ENCODE data around the gene SH2D6. TPM values are rescaled to one million over a fixed set of nuclear protein-coding genes. Genes with fewer than 3 reads are reported as not detected.

Gene SH2D6
- total and polyA plus RNA-seq, 8 donors: 0.42 to 1.3 (median 0.80) TPM

DNA sequence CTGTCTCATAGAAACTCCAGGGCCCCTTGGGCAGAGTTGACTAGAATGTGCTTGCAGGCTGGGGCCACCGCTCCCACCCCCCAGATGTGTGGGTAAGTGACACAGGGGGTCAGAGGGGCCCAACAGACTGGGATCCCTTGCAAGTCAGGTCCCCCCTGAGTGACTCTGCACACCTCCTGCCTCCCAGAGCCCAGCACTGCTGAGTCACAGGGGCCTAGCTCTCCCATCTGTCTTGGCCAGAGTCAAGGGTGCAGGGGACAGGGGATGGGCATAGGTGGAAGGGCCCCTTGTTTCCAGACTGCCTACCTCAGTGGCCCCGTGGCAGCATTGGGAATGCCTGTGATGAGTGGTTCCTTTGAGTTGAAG, 11.4 kb downstream of the SH2D6 start:
- no peak for ATAC-seq
- intact Hi-C loops (cut with DNase I): loop anchor here in 1 of 2 donors (5.0 kb wide), 1 partner anchor 107 kb away; the partner anchor contains the start of gene MAT2A
- TF ChIP-seq, protein P1, sequence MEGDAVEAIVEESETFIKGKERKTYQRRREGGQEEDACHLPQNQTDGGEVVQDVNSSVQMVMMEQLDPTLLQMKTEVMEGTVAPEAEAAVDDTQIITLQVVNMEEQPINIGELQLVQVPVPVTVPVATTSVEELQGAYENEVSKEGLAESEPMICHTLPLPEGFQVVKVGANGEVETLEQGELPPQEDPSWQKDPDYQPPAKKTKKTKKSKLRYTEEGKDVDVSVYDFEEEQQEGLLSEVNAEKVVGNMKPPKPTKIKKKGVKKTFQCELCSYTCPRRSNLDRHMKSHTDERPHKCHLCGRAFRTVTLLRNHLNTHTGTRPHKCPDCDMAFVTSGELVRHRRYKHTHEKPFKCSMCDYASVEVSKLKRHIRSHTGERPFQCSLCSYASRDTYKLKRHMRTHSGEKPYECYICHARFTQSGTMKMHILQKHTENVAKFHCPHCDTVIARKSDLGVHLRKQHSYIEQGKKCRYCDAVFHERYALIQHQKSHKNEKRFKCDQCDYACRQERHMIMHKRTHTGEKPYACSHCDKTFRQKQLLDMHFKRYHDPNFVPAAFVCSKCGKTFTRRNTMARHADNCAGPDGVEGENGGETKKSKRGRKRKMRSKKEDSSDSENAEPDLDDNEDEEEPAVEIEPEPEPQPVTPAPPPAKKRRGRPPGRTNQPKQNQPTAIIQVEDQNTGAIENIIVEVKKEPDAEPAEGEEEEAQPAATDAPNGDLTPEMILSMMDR (IDR thresholded peaks at IDR 0.05): no peak

DNA sequence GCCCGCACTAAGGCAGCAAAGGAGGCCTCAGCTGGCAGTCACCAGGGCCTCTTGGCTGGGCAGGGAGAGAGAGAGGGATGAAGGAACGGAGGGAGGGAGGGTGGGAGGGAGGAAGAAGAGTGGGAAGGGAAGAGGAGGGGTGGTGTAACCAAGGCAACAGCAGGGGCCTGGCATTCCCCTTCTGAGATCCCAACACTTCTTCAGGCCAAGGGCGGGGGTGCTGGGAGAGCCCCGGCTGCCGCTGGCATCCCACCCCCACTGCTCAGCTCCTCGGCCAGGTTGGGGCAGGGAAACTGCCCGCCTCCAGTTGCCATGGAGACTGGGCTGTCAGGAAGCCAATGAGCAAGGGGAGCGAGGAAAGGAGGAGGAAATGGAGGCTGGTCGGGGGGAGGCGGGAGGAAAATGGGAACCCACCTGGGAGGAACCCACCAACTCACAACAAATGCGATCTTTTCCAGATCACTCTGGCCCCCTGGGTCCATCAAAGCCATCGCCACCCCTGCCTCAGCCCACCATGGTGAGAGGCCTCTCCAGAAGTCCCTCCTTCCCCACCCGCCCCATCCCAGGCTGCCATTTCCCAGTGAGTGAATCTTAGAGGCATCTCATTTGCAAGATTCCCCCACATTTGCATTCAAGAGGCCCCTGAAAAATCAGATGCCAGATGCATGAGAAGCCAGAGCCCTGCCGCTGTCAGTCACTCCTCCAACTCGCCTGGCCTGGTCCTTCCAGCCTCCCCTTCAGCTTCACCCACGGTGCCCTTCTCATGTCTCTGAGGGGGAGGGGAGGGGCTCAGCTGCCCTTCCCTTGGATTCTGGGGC, 12.4 kb downstream of the SH2D6 start:
- Histone ChIP-seq H3K4me1 (peaks cover 6 to 50% of the 10 kb centered on the region in 2 donors), H3K9me3 (no peaks in the 10 kb centered on the region), H3K27me3 (no peaks in the 10 kb centered on the region), H3K36me3 (no peaks in the 10 kb centered on the region), H3K4me3 (no peak overlapping the region), H3K27ac (no peak overlapping the region)
- intact Hi-C loops (cut with DNase I): no loop called here
- TF ChIP-seq, protein P1 (IDR thresholded peaks at IDR 0.05): no peak
- no peak for ATAC-seq
- no peak for DNase-seq

More for the DNA sequence above, 11.4 kb downstream of the SH2D6 start:
- no peaks in the 10 kb centered on the region for H3K9me3 ChIP-seq
- no peaks in the 10 kb centered on the region for H3K36me3 ChIP-seq
- H3K27ac ChIP-seq: no peak overlapping the region
- no peaks in the 10 kb centered on the region for H3K27me3 ChIP-seq
- no peak for DNase-seq
- peaks cover 6 to 39% of the 10 kb centered on the region in 2 donors for H3K4me1 ChIP-seq
- H3K4me3 ChIP-seq: no peak overlapping the region

DNA sequence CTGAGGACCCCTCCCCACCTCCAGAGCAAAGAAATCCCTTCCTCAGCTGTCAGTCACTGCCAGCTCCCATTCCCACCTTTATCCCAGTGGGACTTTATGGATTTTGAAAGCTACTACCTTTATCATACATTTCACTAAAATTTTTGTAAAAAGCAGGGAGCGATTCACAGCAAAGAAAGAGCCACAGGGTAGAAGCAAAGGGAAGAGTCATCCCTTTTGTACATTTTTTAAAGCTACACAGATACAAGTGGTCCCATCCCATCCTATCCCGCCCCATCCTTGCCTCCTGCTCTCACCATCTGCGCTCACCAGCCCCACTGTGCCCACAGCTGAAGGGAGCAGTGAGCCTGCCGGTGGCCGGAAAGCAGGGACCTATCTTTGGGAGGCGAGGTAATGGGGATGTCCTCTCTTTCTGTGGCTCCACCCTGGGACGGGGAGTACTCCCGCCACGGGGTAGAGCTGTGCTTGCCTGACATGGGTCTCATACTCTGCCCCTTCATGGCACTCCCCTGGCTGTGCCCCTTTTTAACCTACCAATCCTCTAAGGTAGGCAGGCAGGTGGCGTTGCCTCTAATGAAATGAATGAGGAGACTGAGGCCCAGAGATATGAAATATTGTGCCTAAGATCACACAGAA, 13.2 kb downstream of the SH2D6 start:
- Histone ChIP-seq H3K4me1 (peaks cover 6 to 57% of the 10 kb centered on the region in 2 donors), H3K27ac (no peak overlapping the region), H3K9me3 (no peaks in the 10 kb centered on the region), H3K36me3 (no peaks in the 10 kb centered on the region), H3K27me3 (no peaks in the 10 kb centered on the region), H3K4me3 (no peak overlapping the region)
- TF ChIP-seq, protein P1 (IDR thresholded peaks at IDR 0.05): no peak
- intact Hi-C loops (cut with DNase I): no loop called here
- DNase-seq (no peak), ATAC-seq (no peak)

DNA sequence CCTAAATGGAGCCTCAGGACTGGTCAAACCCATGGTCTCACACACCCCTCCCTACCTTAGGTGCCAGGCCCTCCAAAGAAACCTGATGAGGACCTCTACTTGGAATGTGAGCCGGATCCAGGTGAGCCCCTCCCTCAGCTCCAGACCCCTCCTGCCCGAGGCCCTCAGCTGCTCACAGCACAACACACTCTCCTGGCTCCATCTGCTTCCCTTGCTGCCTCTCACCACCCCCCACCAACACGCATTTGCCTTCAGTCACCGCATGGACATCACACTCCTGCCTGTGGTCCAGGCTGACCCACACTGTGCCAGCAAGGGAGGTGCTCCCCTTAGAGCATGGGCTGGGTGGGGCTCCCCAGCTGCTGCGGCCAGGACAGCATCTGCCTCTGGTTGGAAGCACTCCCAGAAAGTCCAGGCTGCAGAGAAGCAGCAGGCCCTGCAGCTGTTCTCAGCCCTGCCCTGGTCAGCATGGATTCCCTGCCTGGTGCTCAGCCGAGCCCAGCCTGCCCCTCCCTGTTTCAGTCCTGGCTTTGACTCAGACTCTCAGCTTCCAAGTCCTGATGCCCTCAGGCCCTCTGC, 15.1 kb downstream of the SH2D6 start:
- no peaks in the 10 kb centered on the region for H3K9me3 ChIP-seq
- no peaks in the 10 kb centered on the region for H3K27me3 ChIP-seq
- DNase-seq (peak in 3 of 4 donors; percentile 75 to 90 (median 76)), ATAC-seq (peak; percentile 51)
- TF ChIP-seq, protein P1 (IDR thresholded peaks at IDR 0.05): no peak
- no peaks in the 10 kb centered on the region for H3K36me3 ChIP-seq
- peaks cover 17 to 62% of the 10 kb centered on the region in 2 donors for H3K4me1 ChIP-seq
- peak overlapping the region in 1 of 2 donors; percentile 20 for H3K27ac ChIP-seq
- intact Hi-C loops (cut with DNase I): no loop called here
- no peak overlapping the region for H3K4me3 ChIP-seq

DNA sequence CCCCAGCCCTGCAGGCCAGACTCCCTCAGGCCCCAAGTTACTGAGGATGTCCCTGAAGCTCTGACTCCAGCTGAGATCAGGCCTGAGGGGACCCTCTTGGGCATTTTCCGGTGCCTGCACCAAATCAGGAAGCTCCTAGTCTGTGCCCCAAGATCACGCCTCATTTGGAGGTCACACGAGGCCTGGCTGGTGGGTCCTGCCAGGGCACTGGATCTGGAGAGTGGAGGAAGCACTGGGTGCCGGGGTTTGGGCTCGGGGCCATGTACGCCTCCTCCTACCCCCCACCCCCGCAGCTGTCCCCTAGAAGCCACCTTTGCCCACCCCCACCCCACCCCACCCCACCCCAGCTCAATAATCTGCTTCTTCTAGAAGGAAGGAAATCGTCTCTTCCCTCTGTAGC, 16.2 kb downstream of the SH2D6 start:
- DNase-seq: no peak
- TF ChIP-seq, protein P1 (IDR thresholded peaks at IDR 0.05): no peak
- Histone ChIP-seq H3K27ac (peak overlapping the region in 1 of 2 donors; percentile 20), H3K27me3 (no peaks in the 10 kb centered on the region), H3K9me3 (no peaks in the 10 kb centered on the region), H3K4me3 (no peak overlapping the region), H3K4me1 (peaks cover 17 to 61% of the 10 kb centered on the region in 2 donors), H3K36me3 (no peaks in the 10 kb centered on the region)
- intact Hi-C loops (cut with DNase I): no loop called here
- ATAC-seq: no peak

All from left lung (tissue), 10 donors.